NOMO-1 (cell line): ENCODE data around the gene NACAD.

Experiments used
- DNase-seq, 2 experiments: peaks; one replicate each; lab custom pipeline; 2025; ENCODE audit not compliant: unreplicated experiment in 2 of 2; lab: John Stamatoyannopoulos, UW

NACAD gene

DNA sequence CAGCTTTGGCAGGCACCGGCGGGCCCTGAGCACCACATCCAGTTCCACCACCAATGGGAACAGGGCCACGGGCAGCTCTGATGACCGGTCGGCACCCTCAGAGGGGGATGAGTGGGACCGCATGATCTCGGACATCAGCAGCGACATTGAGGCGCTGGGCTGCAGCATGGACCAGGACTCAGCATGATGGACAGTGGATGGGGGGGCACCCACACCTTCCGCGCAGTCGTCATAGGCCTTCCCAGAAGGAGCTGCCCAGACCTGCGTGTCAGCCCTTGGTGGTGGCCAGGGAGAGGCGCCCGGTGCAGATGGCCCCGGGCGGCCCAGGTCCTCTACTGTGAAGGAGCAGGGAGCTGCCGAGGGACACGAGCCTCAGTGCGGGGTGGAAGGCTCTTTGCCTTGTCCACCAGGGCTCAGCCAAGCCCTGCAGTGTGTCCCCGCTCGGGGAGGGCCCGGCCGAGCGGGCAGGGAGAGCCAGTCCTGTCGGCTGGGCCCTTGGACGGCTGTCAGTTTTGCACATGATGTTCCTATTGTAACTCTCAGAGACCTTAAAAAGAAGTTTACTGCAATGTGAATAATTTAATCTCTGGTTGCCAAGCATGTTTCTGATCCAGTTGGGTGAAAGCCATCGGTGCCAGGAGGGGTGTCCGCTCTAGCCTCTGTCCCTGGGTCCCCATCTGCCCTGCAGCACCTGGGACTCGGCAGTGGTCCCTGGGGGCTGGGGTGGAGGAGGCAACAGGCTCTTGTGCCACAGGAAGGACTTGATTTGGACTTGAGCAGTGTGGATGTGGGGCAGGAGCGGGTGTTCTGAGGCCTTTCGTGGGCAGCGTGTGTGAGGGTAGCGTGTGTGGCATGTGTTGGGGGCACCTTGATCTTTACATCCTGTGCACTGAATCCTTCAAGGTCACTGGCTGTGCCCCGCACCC, 12.6 kb downstream of the NACAD start:
- no peak for DNase-seq

DNA sequence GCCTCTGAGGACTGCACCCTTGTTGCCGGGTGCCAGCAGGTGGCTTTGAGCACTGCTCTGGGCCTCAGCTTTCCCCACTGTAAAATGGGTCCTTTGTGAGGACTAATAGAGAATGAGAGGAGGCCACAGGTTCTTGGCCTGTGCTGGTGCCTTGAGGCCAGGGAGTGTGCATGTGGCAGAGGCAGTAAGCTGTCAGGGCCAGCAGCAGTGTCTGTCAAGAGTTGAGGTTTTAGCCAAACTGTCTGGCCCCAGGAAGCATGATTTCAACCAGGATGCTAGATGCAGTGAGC, 13.5 kb downstream of the NACAD start:
- DNase-seq, result no peak

DNA sequence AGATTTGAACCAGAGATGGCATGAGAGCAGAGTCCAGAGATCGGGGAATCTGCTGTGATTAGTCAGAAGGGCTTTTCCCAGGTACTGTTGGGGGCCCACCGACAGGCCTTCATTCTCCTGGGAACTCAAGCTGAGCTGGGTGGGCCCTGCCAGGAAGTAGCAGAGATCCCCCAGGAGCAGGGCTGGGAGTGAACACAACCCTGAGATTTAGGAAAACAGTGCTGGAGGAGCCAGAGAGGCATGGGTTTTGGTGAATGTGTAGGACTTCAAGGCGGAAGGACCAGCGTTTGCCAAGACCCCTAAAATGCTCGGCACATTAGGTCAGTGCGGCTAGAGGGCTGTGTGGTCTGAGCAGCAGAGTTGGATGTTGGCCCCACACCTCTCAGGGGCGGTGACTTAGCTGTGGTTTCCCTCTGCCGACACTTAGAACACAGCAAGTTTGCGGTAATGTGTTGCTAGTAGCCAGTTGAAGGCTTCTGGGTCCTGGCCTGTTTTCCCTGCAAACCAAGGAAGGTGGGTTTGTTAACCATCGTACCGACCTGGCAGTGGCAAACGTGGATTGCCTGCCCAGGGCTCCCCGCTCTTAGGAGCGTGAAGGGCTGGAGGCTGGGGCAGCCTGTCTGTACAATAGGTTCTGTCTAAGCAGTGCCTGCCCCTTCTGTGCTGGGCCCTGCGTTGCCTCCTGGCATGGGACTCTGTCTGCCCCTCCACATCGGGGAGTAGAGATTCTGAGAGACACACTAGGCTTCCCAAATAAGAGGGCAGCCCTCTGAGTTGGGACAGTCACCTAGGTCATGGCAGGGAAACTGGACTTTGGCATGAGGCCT, 14.0 kb downstream of the NACAD start:
- DNase-seq, result no peak

DNA sequence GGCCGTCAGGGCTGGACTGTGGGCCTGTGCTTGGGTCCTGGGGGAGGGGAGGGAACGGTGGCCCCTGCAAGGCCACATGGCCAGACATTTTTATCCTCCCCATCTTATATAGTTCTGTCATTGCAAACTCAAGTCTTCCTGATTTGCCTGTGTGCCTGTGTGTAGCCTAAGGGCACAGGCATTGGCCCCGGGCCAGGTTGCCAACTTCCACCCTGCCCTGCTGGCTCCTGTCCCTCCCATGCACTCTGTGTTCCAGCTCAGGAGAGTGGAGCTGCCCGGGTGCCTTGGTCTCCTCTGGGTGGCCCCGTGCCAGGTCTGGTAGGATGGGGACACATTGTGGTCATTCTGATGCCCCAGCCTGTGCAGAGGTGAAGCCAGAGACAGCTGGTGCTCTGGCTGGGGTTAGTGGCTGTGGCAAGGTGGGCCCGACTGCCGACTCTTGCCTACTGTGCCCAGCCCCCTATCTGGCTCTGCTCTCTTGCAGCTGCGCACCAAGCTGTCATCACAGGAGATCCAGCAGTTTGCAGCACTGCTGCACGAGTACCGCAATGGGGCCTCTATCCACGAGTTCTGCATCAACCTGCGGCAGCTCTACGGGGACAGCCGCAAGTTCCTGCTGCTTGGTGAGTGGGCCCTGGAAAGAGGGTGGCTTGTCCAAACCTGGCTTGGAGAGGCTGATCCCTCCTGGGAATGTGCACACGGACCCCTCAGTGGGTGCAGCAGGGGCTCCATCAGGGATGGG, 14.8 kb downstream of the NACAD start:
- DNase-seq, result no peak

DNA sequence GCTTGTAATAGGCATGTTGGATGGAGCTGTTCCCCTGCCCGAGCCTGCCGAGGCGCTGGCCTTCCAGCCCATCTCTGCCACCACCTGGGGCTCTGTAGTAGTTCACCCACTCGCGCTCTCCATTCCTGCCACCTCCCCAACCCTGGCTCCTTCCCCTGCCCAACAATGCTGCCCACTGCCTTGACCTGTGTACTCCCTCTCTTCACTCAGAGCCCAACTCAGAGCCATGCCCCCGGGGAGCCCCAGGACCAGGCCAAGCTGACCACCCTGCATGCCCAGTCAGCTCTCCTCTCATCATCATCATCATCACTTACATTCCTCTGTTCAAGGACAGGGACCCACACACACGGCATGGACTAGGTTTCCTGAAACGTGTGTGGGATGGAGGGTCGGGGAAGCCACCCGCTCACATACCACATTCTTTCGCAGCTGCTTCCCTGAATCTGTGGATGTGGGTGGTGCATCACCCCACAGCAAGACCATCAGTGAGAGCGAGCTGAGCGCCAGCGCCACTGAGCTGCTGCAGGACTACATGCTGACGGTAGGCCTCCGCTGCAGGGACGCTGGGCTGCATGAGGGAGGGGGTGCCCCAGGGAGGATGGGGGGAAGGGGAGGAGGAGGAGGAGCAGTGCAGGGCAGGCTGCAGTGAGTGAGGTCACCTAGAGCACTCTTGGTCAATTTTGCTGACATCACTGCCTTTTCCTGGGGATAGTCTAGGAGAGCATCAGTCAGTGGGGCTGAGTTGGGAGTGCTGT, 15.6 kb downstream of the NACAD start:
- no peak for DNase-seq

DNA sequence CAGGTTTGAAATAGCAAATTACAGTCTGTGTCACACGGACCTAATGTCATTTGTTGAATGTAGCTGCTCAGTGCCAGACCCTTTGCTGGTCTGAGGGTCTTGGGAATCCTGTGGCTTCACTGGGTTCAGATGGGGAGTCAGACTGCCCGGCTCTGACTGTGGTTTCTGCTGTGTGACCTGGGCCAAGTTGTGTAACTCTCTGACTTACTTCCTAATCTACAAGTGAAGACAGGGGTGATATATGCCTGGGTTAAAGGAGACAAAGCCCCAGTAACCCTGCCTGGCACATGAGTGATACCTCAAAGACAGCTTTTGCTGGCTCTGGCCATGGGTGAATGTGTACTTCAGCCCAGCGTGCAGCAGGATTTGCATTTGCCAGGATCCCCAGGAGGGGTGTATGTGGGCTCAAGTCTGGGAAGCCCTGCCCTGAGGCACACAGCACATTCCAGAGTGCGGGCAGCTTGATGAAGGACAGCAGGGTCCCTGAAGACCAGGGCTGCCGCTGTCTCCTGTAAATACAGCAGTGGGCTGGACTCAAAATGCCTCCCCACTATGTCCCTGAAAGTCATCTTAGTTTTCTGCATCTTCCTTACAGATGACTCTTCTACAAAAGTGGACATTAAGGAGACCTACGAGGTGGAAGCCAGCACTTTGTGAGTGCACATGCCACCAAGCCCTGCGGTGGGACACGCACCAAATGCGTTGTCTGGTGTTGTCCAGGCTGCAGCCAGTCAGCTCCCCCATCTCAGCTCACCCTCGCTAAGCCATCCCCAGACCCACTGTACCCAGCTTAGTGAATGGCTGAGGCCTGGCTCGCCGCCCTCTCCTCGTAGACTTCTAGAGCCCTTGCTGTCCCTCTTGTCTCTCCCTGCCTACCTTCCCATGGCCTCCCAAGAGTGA, 16.4 kb downstream of the NACAD start:
- DNase-seq, result no peak

GRCh38 chr7:45071528-45071927, 17.2 kb downstream of the NACAD start:
- no peak for DNase-seq

GRCh38 chr7:45070254-45070642, 18.5 kb downstream of the NACAD start:
- DNase-seq, result no peak

- no peak for DNase-seq
These were observed 19.1 kb downstream of the NACAD start for GRCh38 chr7:45069444-45070253.

- DNase-seq, result no peak
These were observed 20.3 kb downstream of the NACAD start for GRCh38 chr7:45068236-45069023.

DNA sequence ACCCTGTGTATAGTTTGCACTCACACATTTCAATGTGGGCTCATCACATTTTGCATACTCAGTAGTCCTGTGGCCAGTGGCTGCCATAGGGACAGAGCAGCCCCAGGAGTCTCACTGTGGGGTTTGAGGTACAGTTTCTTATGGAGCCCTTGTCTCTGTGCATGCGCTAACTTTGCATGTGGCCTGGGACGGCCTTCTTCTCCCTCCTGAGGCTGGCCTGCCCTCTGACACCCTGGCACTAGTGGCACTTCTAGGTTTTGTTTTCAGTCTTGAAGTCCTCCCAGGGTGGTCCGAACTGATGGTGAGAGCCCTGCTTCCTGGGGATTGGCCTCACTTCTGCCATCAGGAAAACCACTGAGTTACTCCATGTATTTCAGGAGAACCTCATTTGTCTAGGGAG, 21.2 kb downstream of the NACAD start:
- DNase-seq, result no peak

DNA sequence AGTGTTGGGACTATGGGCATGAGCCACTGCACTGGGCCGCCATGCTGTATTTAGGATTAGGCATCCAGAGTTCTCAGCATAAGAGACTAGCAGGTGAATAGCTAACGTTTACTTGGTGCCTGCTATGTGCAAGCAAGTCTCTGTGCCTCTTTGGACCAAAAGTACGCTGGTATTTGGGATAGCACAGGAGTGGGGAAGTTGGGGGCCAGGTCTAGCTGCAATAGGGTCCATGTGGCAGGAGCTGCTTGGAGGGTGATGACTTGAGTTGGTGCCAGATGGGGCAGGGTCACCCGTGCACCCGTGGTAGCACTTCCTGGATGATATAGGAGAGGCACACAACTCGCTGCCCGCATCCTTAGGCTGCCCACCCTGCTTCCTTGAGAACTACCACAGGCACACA, 22.4 kb downstream of the NACAD start:
- no peak for DNase-seq

DNA sequence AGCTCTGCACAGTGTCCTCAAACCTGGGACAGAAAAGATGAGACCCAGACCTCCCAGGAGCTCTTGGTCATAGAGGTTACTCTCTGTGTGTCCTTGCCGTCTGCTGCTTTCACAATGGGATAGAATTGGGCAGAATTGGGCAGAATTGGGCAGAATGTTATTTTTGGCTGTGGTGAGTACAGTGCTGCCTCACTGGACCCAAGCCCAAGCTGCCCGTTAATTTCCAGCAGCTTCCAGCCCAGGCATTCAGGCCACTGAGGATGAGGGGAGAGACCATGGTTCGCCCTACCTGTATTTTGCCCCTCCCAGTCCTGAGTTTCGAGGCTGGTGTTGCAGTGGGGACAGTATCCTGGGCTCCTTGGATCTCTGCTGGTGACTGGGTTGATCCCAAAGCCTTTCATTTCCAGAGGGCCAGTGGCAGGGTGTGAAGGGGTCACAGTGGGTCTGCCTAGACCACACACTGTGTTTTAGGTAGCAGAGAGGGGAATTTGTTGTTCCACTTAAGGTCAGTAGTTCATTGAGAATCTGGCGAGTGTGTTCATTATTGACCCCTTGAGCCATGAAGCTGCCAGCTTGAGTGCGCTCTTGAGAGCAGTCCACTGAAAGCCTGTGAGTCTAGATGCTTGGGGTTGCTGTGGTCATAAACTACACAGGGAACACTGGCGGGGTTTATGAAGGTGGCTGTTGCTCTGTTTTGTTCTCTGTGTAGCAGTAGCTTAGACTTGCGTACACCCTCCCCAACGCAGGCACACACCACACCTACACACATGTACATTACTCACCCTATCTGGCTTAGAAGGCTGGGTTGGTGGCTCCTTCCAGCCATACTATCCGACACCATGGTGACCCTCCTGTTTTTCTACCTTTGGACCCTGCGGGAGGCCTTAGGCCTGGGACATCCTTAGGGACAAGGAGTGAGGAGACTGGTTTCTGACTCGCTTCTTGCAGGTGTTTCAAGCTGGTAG, 23.5 kb downstream of the NACAD start:
- no peak for DNase-seq

DNA sequence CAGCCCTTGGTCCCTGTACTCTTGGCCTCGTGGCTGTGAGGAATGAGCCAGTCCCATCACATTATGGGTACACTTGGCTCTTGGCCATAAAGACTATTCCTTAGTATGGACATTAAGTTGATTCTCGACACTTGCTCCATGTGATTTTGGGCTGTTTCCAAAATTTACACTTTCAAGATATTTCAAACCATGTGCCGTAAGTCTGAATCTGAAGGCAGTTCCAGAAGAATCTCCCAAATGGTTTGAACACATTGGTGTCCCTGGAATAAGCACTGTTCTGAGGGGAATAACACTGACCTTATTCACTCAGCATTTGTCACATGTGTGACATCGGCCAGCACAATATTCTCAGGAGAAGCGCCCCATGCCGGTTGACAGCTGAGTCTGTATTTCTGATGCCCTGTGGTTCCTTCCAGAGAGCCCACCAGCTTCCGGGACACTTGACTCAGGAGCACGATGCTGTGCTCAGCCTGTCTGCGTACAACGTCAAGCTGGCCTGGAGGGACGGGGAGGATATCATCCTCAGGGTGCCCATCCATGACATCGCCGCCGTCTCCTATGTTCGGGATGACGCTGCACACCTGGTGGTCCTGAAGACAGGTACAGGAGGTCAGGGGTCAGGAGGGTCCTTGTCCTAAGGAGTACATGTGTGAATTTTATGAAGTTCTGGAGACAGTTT, 24.6 kb downstream of the NACAD start:
- no peak for DNase-seq

DNA sequence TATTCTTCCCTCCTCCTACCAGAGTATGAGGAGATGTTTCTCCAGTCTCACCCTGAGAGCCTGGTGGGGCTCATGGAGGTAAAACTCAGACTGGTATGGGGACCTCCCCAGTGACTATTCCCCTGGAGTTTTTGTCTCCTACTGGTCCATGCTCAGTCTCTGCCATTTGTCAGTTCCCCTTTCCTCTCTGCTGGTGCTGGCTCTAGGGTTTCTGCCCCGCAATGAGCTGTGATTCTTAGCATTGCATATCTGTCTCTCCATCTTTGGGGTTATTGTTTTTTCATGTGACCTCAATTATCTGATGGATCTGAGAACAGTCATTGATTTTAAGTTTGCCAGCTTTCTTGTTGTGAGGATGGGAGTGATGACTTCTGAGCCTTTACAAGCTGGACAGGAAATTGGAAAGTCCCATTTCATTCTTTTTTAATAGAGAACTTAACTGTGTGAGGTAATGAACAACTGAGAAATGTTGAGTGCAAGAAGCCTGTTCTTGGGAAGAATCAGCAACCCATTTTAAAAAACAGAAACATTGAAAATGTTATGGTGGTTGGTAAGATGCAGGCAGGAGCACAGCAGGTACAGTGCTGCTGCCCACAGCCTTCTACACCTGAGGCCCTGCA, 26.9 kb downstream of the NACAD start:
- no peak for DNase-seq

- DNase-seq, result no peak
These were observed 27.4 kb downstream of the NACAD start for GRCh38 chr7:45061352-45061751.
